Activated naive CD8-positive, alpha-beta T cell (primary cell): ENCODE results near the gene FADS3.

Experiments
- H3K27ac Mint-ChIP-seq: one replicate; pipeline ENCODE4 v1.8.0; 2021; ENCODE audit warnings: mixed read lengths
- H3K27me3 Mint-ChIP-seq: one replicate; pipeline ENCODE4 v1.8.0; 2021; ENCODE audit warnings: mixed read lengths
- H3K36me3 Mint-ChIP-seq: one replicate; pipeline ENCODE4 v1.8.0; 2021; ENCODE audit warnings: mixed read lengths
- H3K4me1 Mint-ChIP-seq: one replicate; pipeline ENCODE4 v1.8.0; 2021; ENCODE audit warnings: low read depth, mixed read lengths
- H3K4me3 Mint-ChIP-seq: one replicate; pipeline ENCODE4 v1.8.0; 2021; ENCODE audit warnings: mild to moderate bottlenecking, mixed read lengths
- H3K9me3 Mint-ChIP-seq: one replicate; pipeline ENCODE4 v1.8.0; 2021; ENCODE audit warnings: low read depth, mixed read lengths

FADS3 gene

GRCh38 chr11:61869708-61870451 is 21.5 kb downstream of the FADS3 start:
- H3K27ac Mint-ChIP-seq: no peak overlapping the region

DNA sequence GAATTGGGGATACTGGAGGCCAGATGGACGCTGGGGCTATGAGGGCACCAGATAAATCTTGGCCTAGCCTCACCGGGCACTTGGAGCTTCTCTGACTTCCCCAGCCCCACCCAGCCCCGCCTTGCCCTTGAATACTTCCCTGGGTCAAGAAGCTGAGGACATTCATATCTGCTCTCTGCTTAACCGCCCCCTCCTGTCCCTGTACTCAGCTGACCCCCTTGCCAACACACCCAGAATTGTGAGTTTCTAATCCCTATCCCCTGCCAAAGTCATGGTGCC is 22.0 kb downstream of the FADS3 start:
- Mint-ChIP-seq H3K36me3 (no peaks in the 10 kb centered on the region), H3K4me1 (peaks cover 2% of the 10 kb centered on the region), H3K27me3 (no peaks in the 10 kb centered on the region), H3K27ac (no peak overlapping the region), H3K9me3 (no peaks in the 10 kb centered on the region), H3K4me3 (no peak overlapping the region)

More at GRCh38 chr11:61869708-61870451, 21.5 kb downstream of the FADS3 start:
- no peaks in the 10 kb centered on the region for H3K36me3 Mint-ChIP-seq
- H3K4me3 Mint-ChIP-seq: no peak overlapping the region
- H3K9me3 Mint-ChIP-seq: no peaks in the 10 kb centered on the region
- H3K27me3 Mint-ChIP-seq: no peaks in the 10 kb centered on the region
- peaks cover 2% of the 10 kb centered on the region for H3K4me1 Mint-ChIP-seq

DNA sequence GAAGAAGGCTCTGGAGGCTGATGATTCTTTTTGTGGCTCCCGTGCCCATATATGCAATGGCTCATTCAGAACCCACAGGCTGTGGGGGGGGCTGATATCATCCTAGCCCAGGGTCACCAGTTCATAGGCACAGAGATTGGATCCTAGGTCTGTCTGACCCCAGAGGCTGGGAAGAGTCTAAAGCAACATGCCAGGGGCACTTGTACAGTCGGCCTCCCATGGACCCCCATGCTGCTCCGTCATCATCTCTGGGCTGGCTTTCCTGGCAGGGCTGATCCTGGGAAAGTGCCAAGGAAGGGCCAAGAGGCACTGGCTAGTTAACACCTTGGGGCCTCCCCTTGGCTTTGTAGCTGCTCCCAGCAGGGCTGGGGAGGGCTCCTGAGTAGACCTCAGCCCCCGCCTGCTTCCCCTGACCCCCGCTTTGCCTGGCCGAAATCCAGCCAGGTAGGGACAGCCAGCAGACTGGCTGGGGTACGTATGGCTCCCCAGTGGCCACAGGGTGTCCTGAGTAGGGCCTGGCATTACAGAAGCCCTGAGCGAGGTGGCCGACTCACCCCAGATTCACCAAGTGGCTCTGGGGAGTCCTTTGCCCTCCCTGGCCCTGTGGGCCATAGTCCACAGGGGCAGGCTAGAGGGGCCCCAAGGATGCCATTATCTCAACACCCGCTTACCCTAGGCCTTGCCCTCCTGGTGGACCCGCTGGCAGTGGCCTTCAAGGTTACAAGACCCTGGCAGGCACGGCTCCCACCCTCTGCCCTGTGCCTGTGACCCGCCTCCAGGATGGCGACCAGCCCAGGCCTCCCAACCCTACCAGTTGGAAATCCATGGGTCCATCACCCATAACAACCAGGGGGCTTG is 22.5 kb downstream of the FADS3 start:
- H3K27ac Mint-ChIP-seq: no peak overlapping the region
- H3K36me3 Mint-ChIP-seq: no peaks in the 10 kb centered on the region
- peaks cover 2% of the 10 kb centered on the region for H3K4me1 Mint-ChIP-seq
- no peaks in the 10 kb centered on the region for H3K9me3 Mint-ChIP-seq
- H3K27me3 Mint-ChIP-seq: no peaks in the 10 kb centered on the region
- no peak overlapping the region for H3K4me3 Mint-ChIP-seq

DNA sequence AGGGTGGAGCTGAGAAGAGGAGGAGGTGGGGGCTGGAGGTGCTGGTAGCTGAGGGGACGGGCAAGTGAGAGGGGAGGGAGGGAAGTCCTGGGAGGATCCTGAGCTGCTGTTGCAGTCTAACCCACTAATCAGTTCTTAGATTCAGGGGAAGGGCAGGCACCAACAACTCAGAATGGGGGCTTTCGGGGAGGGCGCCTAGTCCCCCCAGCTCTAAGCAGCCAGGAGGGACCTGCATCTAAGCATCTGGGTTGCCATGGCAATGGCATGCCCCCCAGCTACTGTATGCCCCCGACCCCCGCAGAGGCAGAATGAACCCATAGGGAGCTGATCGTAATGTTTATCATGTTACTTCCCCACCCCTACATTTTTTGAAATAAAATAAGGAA is 24.4 kb downstream of the FADS3 start:
- Mint-ChIP-seq H3K27me3 (no peaks in the 10 kb centered on the region), H3K36me3 (no peaks in the 10 kb centered on the region), H3K4me1 (peaks cover 2% of the 10 kb centered on the region), H3K9me3 (no peaks in the 10 kb centered on the region), H3K27ac (no peak overlapping the region), H3K4me3 (no peak overlapping the region)

- no peaks in the 10 kb centered on the region for H3K27me3 Mint-ChIP-seq
- H3K36me3 Mint-ChIP-seq: no peaks in the 10 kb centered on the region
- no peak overlapping the region for H3K27ac Mint-ChIP-seq
- H3K4me3 Mint-ChIP-seq: no peak overlapping the region
- H3K9me3 Mint-ChIP-seq: no peaks in the 10 kb centered on the region
- peaks cover 2% of the 10 kb centered on the region for H3K4me1 Mint-ChIP-seq
Measured at GRCh38 chr11:61866231-61866957, 25.0 kb downstream of the FADS3 start.

DNA sequence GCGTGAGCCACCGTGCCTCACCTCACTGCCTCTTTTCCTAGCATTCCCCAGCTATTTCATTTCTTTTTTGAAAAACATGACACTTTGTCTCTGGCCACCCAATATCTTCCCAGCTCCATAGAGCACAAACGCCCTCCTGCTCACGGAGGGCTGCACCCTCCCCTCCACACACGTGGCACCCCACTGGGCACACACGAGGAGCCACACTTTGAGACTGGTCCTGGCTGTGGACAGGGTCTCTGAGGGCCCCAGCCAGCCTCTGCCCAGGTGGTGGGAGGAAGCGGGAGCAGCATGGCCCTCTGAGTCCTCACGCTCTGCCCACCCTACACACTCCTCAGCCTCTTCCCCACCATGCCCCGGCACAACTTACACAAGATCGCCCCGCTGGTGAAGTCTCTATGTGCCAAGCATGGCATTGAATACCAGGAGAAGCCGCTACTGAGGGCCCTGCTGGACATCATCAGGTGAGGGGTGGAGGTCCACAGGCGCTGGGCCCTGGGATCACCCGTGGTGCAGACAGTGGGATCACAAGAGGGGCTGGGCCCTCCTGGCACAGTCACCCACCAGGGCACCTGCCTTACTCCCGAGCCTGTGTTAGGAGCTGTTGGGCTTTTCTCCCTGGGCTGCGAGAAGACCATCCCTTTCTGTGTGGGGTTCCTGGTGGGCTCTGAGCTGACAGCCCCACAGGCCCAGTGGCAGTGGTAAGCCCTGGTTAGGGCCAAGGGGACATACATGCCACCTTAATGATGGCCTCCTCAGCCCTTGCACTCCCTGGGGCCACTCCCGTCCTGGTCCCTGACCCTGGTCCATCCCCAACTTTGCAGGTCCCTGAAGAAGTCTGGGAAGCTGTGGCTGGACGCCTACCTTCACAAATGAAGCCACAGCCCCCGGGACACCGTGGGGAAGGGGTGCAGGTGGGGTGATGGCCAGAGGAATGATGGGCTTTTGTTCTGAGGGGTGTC is 26.2 kb downstream of the FADS3 start:
- no peak overlapping the region for H3K4me3 Mint-ChIP-seq
- H3K27me3 Mint-ChIP-seq: no peaks in the 10 kb centered on the region
- no peaks in the 10 kb centered on the region for H3K9me3 Mint-ChIP-seq
- no peak overlapping the region for H3K27ac Mint-ChIP-seq
- no peaks in the 10 kb centered on the region for H3K36me3 Mint-ChIP-seq
- no peaks in the 10 kb centered on the region for H3K4me1 Mint-ChIP-seq

DNA sequence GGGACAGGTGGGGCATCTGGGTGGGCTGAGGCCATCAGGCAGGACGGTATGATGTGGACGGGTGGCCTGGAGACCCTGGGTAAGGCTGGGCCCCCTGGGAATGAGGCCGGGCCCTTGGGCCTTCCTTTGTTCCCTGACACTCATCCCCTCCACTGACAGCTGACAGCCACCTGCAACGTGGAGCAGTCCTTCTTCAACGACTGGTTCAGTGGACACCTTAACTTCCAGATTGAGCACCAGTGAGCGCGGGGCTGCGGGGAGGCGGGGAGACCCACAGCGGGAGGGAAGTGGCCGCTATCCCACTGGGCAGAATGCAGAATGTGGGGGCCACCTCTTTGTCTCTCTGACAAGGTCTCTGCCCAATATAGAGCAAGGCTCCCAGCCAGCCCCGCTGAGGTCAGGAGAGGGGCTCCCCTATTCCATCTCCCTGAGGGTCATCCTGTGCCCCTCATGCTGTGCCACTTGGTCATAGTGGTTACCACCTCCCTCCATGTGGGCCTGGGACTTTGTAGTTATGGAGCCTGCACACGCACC is 27.7 kb downstream of the FADS3 start:
- no peak overlapping the region for H3K4me3 Mint-ChIP-seq
- no peaks in the 10 kb centered on the region for H3K4me1 Mint-ChIP-seq
- H3K9me3 Mint-ChIP-seq: no peaks in the 10 kb centered on the region
- no peak overlapping the region for H3K27ac Mint-ChIP-seq
- no peaks in the 10 kb centered on the region for H3K27me3 Mint-ChIP-seq
- H3K36me3 Mint-ChIP-seq: no peaks in the 10 kb centered on the region

- H3K9me3 Mint-ChIP-seq: no peaks in the 10 kb centered on the region
- no peak overlapping the region for H3K27ac Mint-ChIP-seq
- no peaks in the 10 kb centered on the region for H3K4me1 Mint-ChIP-seq
- no peaks in the 10 kb centered on the region for H3K36me3 Mint-ChIP-seq
- no peak overlapping the region for H3K4me3 Mint-ChIP-seq
- no peaks in the 10 kb centered on the region for H3K27me3 Mint-ChIP-seq
Measured at GRCh38 chr11:61862714-61863547, 28.4 kb downstream of the FADS3 start.

DNA sequence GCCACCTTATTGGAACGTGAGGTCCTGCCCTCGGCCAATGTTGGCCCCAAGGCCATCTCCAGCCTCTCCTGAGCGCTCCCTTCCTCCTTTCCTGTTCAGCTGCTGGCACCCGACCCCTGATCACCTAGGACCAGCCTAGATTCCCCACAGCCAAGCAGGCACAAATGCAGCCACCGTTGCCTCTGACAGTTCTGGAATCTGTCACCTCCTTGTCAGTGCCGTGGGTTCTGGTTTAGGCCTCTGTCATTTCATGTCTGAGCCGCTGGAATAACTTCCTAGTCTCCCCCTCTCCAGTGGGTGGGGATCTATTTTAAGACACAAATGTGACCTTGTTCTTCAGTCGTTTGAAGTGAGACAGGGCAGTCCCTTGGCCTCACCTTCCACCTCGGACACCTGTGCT is 29.7 kb downstream of the FADS3 start:
- Mint-ChIP-seq H3K4me1 (no peaks in the 10 kb centered on the region), H3K4me3 (no peak overlapping the region), H3K27ac (no peak overlapping the region), H3K36me3 (no peaks in the 10 kb centered on the region), H3K27me3 (no peaks in the 10 kb centered on the region), H3K9me3 (no peaks in the 10 kb centered on the region)

- H3K27me3 Mint-ChIP-seq: no peaks in the 10 kb centered on the region
- H3K27ac Mint-ChIP-seq: no peak overlapping the region
- H3K4me3 Mint-ChIP-seq: no peak overlapping the region
- no peaks in the 10 kb centered on the region for H3K36me3 Mint-ChIP-seq
- H3K4me1 Mint-ChIP-seq: no peaks in the 10 kb centered on the region
- H3K9me3 Mint-ChIP-seq: no peaks in the 10 kb centered on the region
Measured at GRCh38 chr11:61860054-61860903, 31.1 kb downstream of the FADS3 start.

DNA sequence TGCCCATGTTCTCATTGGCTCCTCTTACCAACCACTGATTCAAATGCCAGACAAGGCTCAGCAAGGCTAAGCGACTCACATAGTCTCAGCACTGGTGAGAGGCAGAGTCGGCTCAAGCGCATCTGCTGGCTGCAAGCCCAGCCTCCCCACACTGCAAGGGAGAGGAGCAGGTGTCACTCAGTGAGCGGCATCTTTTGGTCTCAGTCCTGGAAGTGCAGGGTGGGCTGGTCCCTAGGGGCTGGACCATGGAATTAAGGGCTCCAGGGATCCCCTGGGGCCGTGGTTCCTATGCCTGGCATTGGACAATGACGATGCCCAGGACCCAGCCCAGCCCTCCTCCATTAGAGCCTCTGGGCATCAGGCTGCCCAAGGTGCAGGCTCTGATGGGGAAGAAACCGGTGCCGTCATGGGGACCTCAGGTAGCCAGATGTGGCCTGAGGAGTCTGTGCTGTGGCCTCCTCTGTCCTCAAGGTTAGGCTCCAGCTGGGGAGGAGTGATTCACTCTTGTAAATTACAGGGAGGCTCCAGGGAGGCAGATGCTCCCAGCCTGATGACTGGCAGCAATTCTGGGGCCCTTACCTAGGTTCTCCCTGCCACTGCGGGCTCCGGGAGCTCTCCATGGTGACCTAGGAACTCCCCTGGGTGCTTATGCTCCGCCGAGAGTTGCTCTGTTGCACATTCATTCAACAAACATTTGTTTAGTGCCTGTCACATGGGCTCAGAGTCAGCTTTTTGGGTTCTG is 35.2 kb downstream of the FADS3 start:
- no peak overlapping the region for H3K27ac Mint-ChIP-seq
- no peak overlapping the region for H3K4me3 Mint-ChIP-seq
- H3K27me3 Mint-ChIP-seq: no peaks in the 10 kb centered on the region
- H3K4me1 Mint-ChIP-seq: no peaks in the 10 kb centered on the region
- no peaks in the 10 kb centered on the region for H3K36me3 Mint-ChIP-seq
- no peaks in the 10 kb centered on the region for H3K9me3 Mint-ChIP-seq

DNA sequence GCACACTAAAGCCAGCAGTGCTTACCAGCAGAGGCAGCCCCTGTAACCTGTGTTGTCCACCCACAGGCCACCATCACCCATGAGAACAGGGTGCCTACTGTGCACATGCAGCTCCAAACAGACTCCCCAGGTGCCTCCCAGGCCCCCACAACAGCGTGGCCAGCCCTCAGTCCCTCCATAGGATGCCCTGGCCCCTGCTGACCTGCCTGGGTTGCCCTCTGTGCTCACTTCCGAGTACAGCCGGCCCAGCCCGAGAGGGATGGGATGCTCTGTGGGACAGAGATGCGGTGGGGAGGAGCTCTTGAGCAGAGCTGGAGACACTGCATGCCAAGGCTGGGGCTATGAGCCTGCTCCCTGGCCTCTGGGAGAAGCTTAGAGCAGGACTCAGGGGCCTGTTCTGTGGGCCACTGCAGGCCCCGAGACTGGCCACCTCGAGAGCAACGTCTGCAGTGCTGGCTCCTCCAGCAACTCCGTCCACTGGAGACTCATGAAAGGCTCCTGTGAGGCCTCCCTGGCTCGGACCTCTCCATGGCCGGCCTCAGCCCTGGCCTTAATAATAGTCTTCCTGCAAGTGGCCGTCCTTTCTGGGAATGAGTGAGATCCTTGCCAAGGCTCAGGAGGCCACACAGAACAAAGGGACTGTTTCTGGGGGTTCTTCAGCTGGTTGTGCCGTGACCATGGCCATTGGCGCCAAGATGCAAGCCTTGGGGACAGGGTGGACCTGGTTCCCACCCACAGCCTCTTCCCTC is 36.2 kb downstream of the FADS3 start:
- Mint-ChIP-seq H3K4me1 (no peaks in the 10 kb centered on the region), H3K9me3 (no peaks in the 10 kb centered on the region), H3K36me3 (no peaks in the 10 kb centered on the region), H3K4me3 (no peak overlapping the region), H3K27me3 (no peaks in the 10 kb centered on the region), H3K27ac (no peak overlapping the region)
